ENCODE measurements around the gene CCDC73. TPM values are rescaled to one million over a fixed set of nuclear protein-coding genes. Genes with fewer than 3 reads are reported as not detected.

CCDC73 gene
- total and polyA plus RNA-seq, 7 donors: 0.01 TPM; not detected in 6

DNA sequence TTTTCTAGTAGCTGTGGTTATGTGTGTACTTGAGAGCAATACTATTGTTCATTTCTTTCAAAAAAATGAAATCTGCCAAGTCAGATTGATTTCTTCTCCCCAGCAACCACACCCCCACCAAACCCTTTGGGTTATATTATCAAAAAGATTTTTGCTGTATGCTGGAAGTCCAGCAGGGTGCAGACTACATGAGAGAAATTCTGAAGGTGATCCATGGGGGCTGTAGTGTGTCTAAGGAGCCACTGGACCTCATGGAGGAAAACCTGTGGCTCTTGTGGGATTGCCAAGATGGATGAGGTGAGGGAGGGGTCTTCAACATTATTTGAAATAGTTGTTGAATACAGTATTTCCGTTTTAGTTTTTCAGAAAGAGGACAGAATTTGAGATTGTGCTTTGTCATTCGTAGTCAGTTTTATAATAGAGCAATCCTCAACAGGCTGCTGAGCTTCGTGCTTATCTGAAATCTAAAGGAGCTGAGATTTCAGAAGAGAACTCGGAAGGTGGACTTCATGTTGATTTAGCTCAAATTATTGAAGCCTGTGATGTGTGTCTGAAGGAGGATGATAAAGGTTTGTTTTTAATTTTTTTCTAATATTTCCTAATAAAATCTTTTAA, 207.8 kb downstream of the CCDC73 start:
- TF ChIP-seq, protein P1, sequence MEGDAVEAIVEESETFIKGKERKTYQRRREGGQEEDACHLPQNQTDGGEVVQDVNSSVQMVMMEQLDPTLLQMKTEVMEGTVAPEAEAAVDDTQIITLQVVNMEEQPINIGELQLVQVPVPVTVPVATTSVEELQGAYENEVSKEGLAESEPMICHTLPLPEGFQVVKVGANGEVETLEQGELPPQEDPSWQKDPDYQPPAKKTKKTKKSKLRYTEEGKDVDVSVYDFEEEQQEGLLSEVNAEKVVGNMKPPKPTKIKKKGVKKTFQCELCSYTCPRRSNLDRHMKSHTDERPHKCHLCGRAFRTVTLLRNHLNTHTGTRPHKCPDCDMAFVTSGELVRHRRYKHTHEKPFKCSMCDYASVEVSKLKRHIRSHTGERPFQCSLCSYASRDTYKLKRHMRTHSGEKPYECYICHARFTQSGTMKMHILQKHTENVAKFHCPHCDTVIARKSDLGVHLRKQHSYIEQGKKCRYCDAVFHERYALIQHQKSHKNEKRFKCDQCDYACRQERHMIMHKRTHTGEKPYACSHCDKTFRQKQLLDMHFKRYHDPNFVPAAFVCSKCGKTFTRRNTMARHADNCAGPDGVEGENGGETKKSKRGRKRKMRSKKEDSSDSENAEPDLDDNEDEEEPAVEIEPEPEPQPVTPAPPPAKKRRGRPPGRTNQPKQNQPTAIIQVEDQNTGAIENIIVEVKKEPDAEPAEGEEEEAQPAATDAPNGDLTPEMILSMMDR (IDR thresholded peaks at IDR 0.05): no peak
- Histone ChIP-seq H3K9me3 (no peaks in the 10 kb centered on the region), H3K36me3 (ENCODE audit: insufficient read depth in 1 of 2, low read depth in 1 of 2) (peaks cover 8 to 40% of the 10 kb centered on the region in 2 donors), H3K27ac (no peak overlapping the region), H3K4me3 (no peak overlapping the region), H3K4me1 (peaks cover 26% of the 10 kb centered on the region), H3K27me3 (ENCODE audit: insufficient read depth in 3 of 3, low read length in 2 of 3) (no peaks in the 10 kb centered on the region)
- ATAC-seq (no peak), DNase-seq (no peak)
- 73 to 83% (median 79%) methylated on average over 4 of the region's 4 CpGs for WGBS, 3 donors
- intact Hi-C loops (cut with DNase I): loop anchor here in 1 of 2 donors (10.0 kb wide), 1 partner anchor 308 kb away; the partner anchor contains the start of gene QSER1

DNA sequence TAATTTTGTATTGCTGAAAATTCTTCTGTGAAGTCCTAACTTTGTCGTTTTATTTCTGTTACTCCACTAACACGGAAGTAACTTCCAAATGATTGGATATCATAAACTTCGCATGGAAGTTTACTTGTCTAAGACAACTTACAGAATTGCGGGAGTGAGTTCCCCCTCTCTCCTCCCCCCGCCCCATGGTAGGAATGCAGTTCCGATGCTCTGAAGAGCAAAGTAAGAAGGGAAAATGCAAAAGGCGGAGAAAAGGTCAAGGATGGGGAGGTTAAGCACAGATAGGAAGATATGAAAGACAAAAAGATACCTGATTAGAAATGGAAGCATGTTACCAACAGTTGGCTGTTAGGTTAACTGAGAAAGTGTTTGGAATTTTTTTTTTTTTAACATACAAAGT, 209.5 kb downstream of the CCDC73 start:
- no peak for DNase-seq
- Histone ChIP-seq H3K4me3 (peak overlapping the region; percentile 77), H3K27me3 (ENCODE audit: insufficient read depth in 3 of 3, low read length in 2 of 3) (no peaks in the 10 kb centered on the region), H3K36me3 (ENCODE audit: insufficient read depth in 1 of 2, low read depth in 1 of 2) (peaks cover 0 to 22% of the 10 kb centered on the region in 2 donors), H3K4me1 (peaks cover 26% of the 10 kb centered on the region), H3K27ac (no peak overlapping the region), H3K9me3 (no peaks in the 10 kb centered on the region)
- no peak for ATAC-seq
- TF ChIP-seq, protein P1 (IDR thresholded peaks at IDR 0.05): no peak
- WGBS, 3 donors: 15 to 20% (median 18%) methylated on average over 7 of the region's 7 CpGs
- intact Hi-C loops (cut with DNase I): loop anchor here (5.0 to 10.0 kb wide), 2 partner anchors 310 to 1307 kb away; partner anchors contain the start of genes LMO2 (in 1 of the 2) and QSER1 (in 1 of the 2)

DNA sequence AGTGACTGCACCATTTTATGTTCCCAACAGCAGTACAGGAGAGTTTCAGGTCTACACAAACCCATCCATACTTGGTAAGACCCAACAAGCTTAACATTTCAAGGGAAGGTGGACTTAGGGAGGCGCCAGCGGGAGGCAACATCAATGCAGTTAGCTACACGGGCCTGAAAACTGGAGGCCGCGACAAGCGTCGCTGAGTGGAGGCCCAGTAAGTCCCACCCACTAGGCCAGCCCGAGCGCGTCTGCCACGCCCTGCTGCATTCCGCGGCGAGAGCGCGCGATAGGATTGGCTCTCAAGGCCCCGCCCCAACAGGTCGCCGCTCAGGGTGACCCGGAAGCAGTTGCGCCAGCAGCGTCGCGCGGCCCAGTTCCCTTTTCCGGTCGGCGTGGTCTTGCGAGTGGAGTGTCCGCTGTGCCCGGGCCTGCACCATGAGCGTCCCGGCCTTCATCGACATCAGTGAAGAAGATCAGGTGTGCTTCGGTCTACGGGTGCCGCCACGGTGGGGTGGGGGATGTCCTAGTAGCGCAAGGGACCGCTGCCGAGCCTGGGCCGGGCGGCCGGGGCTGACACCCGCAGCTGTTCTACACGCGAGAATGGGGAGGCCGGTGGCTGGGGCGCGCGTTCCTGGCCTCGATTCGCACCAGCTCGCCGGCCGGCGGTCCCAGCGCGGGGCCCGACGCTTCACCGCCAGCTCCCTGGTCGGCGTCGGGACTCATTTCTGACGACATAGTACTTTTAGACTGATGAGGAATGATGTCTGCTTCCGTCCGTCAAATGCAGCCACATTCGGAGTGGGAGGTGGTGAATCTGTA, 210.8 kb downstream of the CCDC73 start, which contains the start of gene EIF3M:
EIF3M (plus strand) TSS at position 373 of the 813 bp plus-strand sequence; CDS start at position 430, 57 bp downstream.
- Histone ChIP-seq H3K4me3 (peak within 1 kb of the TSS; percentile 77), H3K36me3 (ENCODE audit: insufficient read depth in 1 of 2, low read depth in 1 of 2) (peaks cover 0 to 10% of the 10 kb centered on the region in 2 donors), H3K9me3 (no peaks in the 10 kb centered on the region), H3K27ac (peak within 1 kb of the TSS; percentile 89), H3K4me1 (peaks cover 26% of the 10 kb centered on the region), H3K27me3 (ENCODE audit: insufficient read depth in 3 of 3, low read length in 2 of 3) (no peaks in the 10 kb centered on the region)
- ATAC-seq (peak; percentile 100), DNase-seq (peak; percentile 96 to 98)
- WGBS, 3 donors: 0 to 1% (median 1%) methylated on average over 64 to 70 of the region's 70 CpGs
- TF ChIP-seq, protein P1 (IDR thresholded peaks at IDR 0.05): no peak
- intact Hi-C loops (cut with DNase I): loop anchor here (5.0 to 10.0 kb wide), 2 partner anchors 311 to 1309 kb away; partner anchors contain the start of genes LMO2 (in 1 of the 2) and QSER1 (in 1 of the 2)

GRCh38 chr11:32581556-32581955, 212.9 kb downstream of the CCDC73 start:
- H3K4me3 ChIP-seq: no peak overlapping the region
- ATAC-seq (no peak), DNase-seq (no peak)
- TF ChIP-seq, protein P1 (IDR thresholded peaks at IDR 0.05): no peak
- no peaks in the 10 kb centered on the region for H3K27me3 ChIP-seq (ENCODE audit: insufficient read depth in 3 of 3, low read length in 2 of 3)
- 90 to 100% (median 91%) methylated on average over 3 of the region's 3 CpGs for WGBS, 3 donors
- H3K9me3 ChIP-seq: no peaks in the 10 kb centered on the region
- H3K36me3 ChIP-seq (ENCODE audit: insufficient read depth in 1 of 2, low read depth in 1 of 2): no peaks in the 10 kb centered on the region
- no peak overlapping the region for H3K27ac ChIP-seq
- intact Hi-C loops (cut with DNase I): loop anchor here (5.0 to 10.0 kb wide), 2 partner anchors 313 to 1311 kb away; partner anchors contain the start of genes LMO2 (in 1 of the 2) and QSER1 (in 1 of the 2)
- peaks cover 15% of the 10 kb centered on the region for H3K4me1 ChIP-seq

Data from psoas muscle (tissue), 8 donors.